Hindlimb muscle (tissue), 1 donor: ENCODE measurements around the gene ZSWIM3. TPM values are rescaled to one million over a fixed set of nuclear protein-coding genes. Genes with fewer than 3 reads are reported as not detected.

Source experiments
- DNase-seq: peaks from one replicate; pipeline ENCODE4 v3.0.0-alpha.2; 2013
- polyA plus RNA-seq: library from polyadenylated mRNA; unstranded; fragments of 120-200 nt; gene quantifications from one replicate; pipeline ENCODE4 v1.2.1, GENCODE V29; 2013; ENCODE audit not compliant: insufficient read length

The ZSWIM3 gene
- polyA plus RNA-seq, 1 donor = 4.2 TPM

- peak; percentile 82 for DNase-seq
Observed at GRCh38 chr20:45833030-45833882, 24.2 kb upstream of the ZSWIM3 start, which contains the start of gene SNX21. SNX21 (plus strand) TSS chr20:45833799; CDS start chr20:45833920, 121 bp downstream.

GRCh38 chr20:45833883-45834796, 23.3 kb upstream of the ZSWIM3 start:
- peak; percentile 88 for DNase-seq

- DNase-seq = no peak
Observed at GRCh38 chr20:45834797-45835161, 22.6 kb upstream of the ZSWIM3 start.

- no peak for DNase-seq
Observed at GRCh38 chr20:45835329-45835765, 22.1 kb upstream of the ZSWIM3 start.

GRCh38 chr20:45835825-45836224, 21.6 kb upstream of the ZSWIM3 start:
- DNase-seq = no peak

- DNase-seq = no peak
Observed at GRCh38 chr20:45836841-45837240, 20.6 kb upstream of the ZSWIM3 start.

- DNase-seq = no peak
Observed at GRCh38 chr20:45840700-45841198, 16.7 kb upstream of the ZSWIM3 start.

- no peak for DNase-seq
Observed at GRCh38 chr20:45841407-45842129, 15.8 kb upstream of the ZSWIM3 start.

GRCh38 chr20:45842169-45842812, 15.1 kb upstream of the ZSWIM3 start:
- no peak for DNase-seq

- DNase-seq = no peak
Observed at GRCh38 chr20:45843506-45843905, 13.9 kb upstream of the ZSWIM3 start.

- DNase-seq = no peak
Observed at GRCh38 chr20:45845452-45845851, 12.0 kb upstream of the ZSWIM3 start.

- no peak for DNase-seq
Observed at GRCh38 chr20:45848421-45848820, 9.0 kb upstream of the ZSWIM3 start.

- no peak for DNase-seq
Observed at GRCh38 chr20:45848969-45849582, 8.3 kb upstream of the ZSWIM3 start.

GRCh38 chr20:45850238-45850637, 7.2 kb upstream of the ZSWIM3 start:
- no peak for DNase-seq

- DNase-seq = no peak
Observed at GRCh38 chr20:45850926-45851325, 6.5 kb upstream of the ZSWIM3 start.

GRCh38 chr20:45851501-45851900, 5.9 kb upstream of the ZSWIM3 start:
- no peak for DNase-seq

- no peak for DNase-seq
Observed at GRCh38 chr20:45852326-45852725, 5.1 kb upstream of the ZSWIM3 start.

- no peak for DNase-seq
Observed at GRCh38 chr20:45853484-45853883, 3.9 kb upstream of the ZSWIM3 start.

GRCh38 chr20:45857882-45858216, 435 bp downstream of the ZSWIM3 start:
- no peak for DNase-seq

- DNase-seq = no peak
Observed at GRCh38 chr20:45859916-45860315, 2.5 kb downstream of the ZSWIM3 start.

- DNase-seq = no peak
Observed at GRCh38 chr20:45860560-45861220, 3.3 kb downstream of the ZSWIM3 start.
